Activated CD4-positive, CD25-positive, alpha-beta regulatory T cell (primary cell): ENCODE results near the gene COL8A1.

ENCODE experiments used
- DNase-seq, 4 experiments: peaks; one replicate each; lab custom pipeline; 2025; lab: John Stamatoyannopoulos, UW

The COL8A1 gene

GRCh38 chr3:99843590-99844258 lies 205.3 kb downstream of the COL8A1 start:
- no peak for DNase-seq

GRCh38 chr3:99845331-99845730 lies 206.9 kb downstream of the COL8A1 start:
- DNase-seq = no peak

- DNase-seq = no peak
Measured at GRCh38 chr3:99845999-99846398, 207.6 kb downstream of the COL8A1 start.

GRCh38 chr3:99846477-99847160 lies 208.2 kb downstream of the COL8A1 start:
- DNase-seq = no peak

- DNase-seq = no peak
Measured at GRCh38 chr3:99848433-99848832, 210.0 kb downstream of the COL8A1 start.
